Hepatocyte (in vitro differentiated cells): ENCODE measurements around the gene PRR29. TPM values are rescaled to one million over a fixed set of nuclear protein-coding genes. Genes with fewer than 3 reads are reported as not detected.

Experiments used
- DNase-seq: peaks from one replicate; pipeline ENCODE4 v3.0.0-alpha.2; 2016; ENCODE audit warnings: low spot score
- H2AFZ ChIP-seq: fragments of 200-600 bp; sonication (generic); 2 replicates; pipeline ENCODE4 v1.6.0; 2016; ENCODE audit warnings: antibody characterized with exemption, mild to moderate bottlenecking
- H3K27ac ChIP-seq: fragments of 200-600 bp; sonication (generic); 2 replicates; pipeline ENCODE4 v1.5.1; 2016; ENCODE audit warnings: mild to moderate bottlenecking
- H3K27me3 ChIP-seq: fragments of 200-600 bp; sonication (generic); 2 replicates; pipeline ENCODE4 v1.6.1; 2016
- H3K36me3 ChIP-seq: fragments of 200-600 bp; sonication (generic); replicated peaks from 2 replicates; pipeline ENCODE4 v1.5.1; 2016; ENCODE audit warnings: low read depth; ENCODE audit not compliant: insufficient read depth
- H3K4me1 ChIP-seq: fragments of 200-600 bp; sonication (generic); 2 replicates; pipeline ENCODE4 v1.5.1; 2016; ENCODE audit warnings: mild to moderate bottlenecking, moderate library complexity; ENCODE audit not compliant: insufficient read depth
- H3K4me2 ChIP-seq: fragments of 200-600 bp; sonication (generic); 2 replicates; pipeline ENCODE4 v1.6.0; 2016
- H3K4me3 ChIP-seq: fragments of 200-600 bp; sonication (generic); 2 replicates; pipeline ENCODE4 v1.5.1; 2016; ENCODE audit warnings: mild to moderate bottlenecking
- H3K79me2 ChIP-seq: fragments of 200-600 bp; sonication (generic); 2 replicates; pipeline ENCODE4 v1.6.0; 2017; ENCODE audit warnings: mild to moderate bottlenecking
- H3K9me2 ChIP-seq: fragments of 200-600 bp; sonication (generic); replicated peaks from 2 replicates; pipeline ENCODE4 v1.6.0; 2017; ENCODE audit warnings: mild to moderate bottlenecking; ENCODE audit not compliant: insufficient read depth
- H3K9me3 ChIP-seq: fragments of 200-600 bp; sonication (generic); 2 replicates; pipeline ENCODE4 v1.5.1; 2016; ENCODE audit warnings: low read depth, mild to moderate bottlenecking
- H4K20me1 ChIP-seq: fragments of 200-600 bp; sonication (generic); 2 replicates; pipeline ENCODE4 v1.6.0; 2016; ENCODE audit warnings: mild to moderate bottlenecking; ENCODE audit not compliant: insufficient read depth, poor library complexity, severe bottlenecking
- CTCF ChIP-seq: fragments of 200-600 bp; sonication (generic); IDR thresholded peaks from 2 replicates; pipeline ENCODE4 v1.5.1; 2016; ENCODE audit warnings: antibody characterized with exemption, mild to moderate bottlenecking; ENCODE audit not compliant: poor library complexity
- EZH2 ChIP-seq: fragments of 200-600 bp; sonication (generic); IDR thresholded peaks from 2 replicates; pipeline ENCODE4 v1.6.1; 2016; ENCODE audit warnings: antibody characterized with exemption, mild to moderate bottlenecking, borderline replicate concordance
- EZH2phosphoT487 ChIP-seq: fragments of 200-600 bp; sonication (generic); IDR thresholded peaks from one replicate; pipeline ENCODE4 v1.6.1; 2018; ENCODE audit warnings: antibody characterized with exemption, mild to moderate bottlenecking, low read depth, moderate library complexity; ENCODE audit not compliant: unreplicated experiment, severe bottlenecking
- WGBS: methylation state at CpG from one replicate; pipeline ENCODE4 v1.1.6; 2016; ENCODE audit warnings: low lambda C conversion rate; ENCODE audit errors: missing lambda C conversion rate; 5-methylcytosine and 5-hydroxymethylcytosine counted together
- polyA plus RNA-seq: library from polyadenylated mRNA; unstranded; fragments of >200 nt; fragmentation: Nextera tagmentation; extraction: Ambion mirVana; gene quantifications from 2 replicates; pipeline ENCODE4 v1.2.1, GENCODE V29; 2016
- total RNA-seq: library from RNA; depleted of rRNA; stranded (reverse); fragments of >200 nt; gene quantifications from 2 replicates; pipeline ENCODE4 v1.2.3, GENCODE V29; 2014

Gene PRR29
- total and polyA plus RNA-seq, 2 experiments from 2014 or later: 0.13 to 1.4 TPM

- Histone ChIP-seq H3K4me2 (no peak overlapping the region), H4K20me1 (no peaks in the 10 kb centered on the region), H3K9me2 (no peaks in the 10 kb centered on the region), H3K9me3 (no peaks in the 10 kb centered on the region), H3K27me3 (no peaks in the 10 kb centered on the region), H3K4me1 (no peaks in the 10 kb centered on the region), H3K79me2 (no peaks in the 10 kb centered on the region), H3K4me3 (no peak overlapping the region), H3K36me3 (no peaks in the 10 kb centered on the region), H2AFZ (no peak overlapping the region), H3K27ac (no peak overlapping the region)
- 81% methylated on average over 10 of the region's 10 CpGs for WGBS
- TF ChIP-seq EZH2 (no peak), CTCF (no peak), EZH2phosphoT487 (no peak)
- DNase-seq: no peak
These were observed 28.9 kb upstream of the PRR29 start for GRCh38 chr17:63969278-63969677.

GRCh38 chr17:63972796-63973195, 25.4 kb upstream of the PRR29 start, which contains the start of gene SCN4A:
SCN4A (minus strand) TSS chr17:63972918; CDS start chr17:63972841, 77 bp downstream.
- Histone ChIP-seq H3K4me2 (no peak within 1 kb of the TSS), H3K36me3 (no peaks in the 10 kb centered on the region)
- 96% methylated on average over 14 of the region's 14 CpGs for WGBS

GRCh38 chr17:63973247-63973646, 24.9 kb upstream of the PRR29 start:
- Histone ChIP-seq H3K27ac (no peak overlapping the region), H2AFZ (no peak overlapping the region), H3K9me3 (no peaks in the 10 kb centered on the region), H3K4me3 (no peak overlapping the region), H4K20me1 (no peaks in the 10 kb centered on the region), H3K36me3 (no peaks in the 10 kb centered on the region), H3K4me2 (no peak overlapping the region), H3K9me2 (no peaks in the 10 kb centered on the region), H3K79me2 (no peaks in the 10 kb centered on the region), H3K27me3 (peaks cover 9% of the 10 kb centered on the region), H3K4me1 (no peaks in the 10 kb centered on the region)
- 92% methylated on average over 6 of the region's 6 CpGs for WGBS
- no peak for DNase-seq
- TF ChIP-seq EZH2phosphoT487 (no peak), CTCF (no peak), EZH2 (no peak)

More at GRCh38 chr17:63972796-63973195, 25.4 kb upstream of the PRR29 start, which contains the start of gene SCN4A:
- H3K9me2 ChIP-seq: no peaks in the 10 kb centered on the region
- no peak within 1 kb of the TSS for H3K27ac ChIP-seq
- no peaks in the 10 kb centered on the region for H3K4me1 ChIP-seq
- DNase-seq: no peak
- TF ChIP-seq CTCF: no peak
- TF ChIP-seq EZH2phosphoT487: no peak
- no peak for TF ChIP-seq EZH2
- no peaks in the 10 kb centered on the region for H3K9me3 ChIP-seq
- no peaks in the 10 kb centered on the region for H4K20me1 ChIP-seq
- no peak within 1 kb of the TSS for H3K4me3 ChIP-seq
- no peak within 1 kb of the TSS for H2AFZ ChIP-seq
- no peaks in the 10 kb centered on the region for H3K79me2 ChIP-seq
- peaks cover 9% of the 10 kb centered on the region for H3K27me3 ChIP-seq
